ENCODE data around the gene STRAP.
A peak's percentile ranks its signal among the peaks of the same experiment; 100 is the strongest.
"Not testable (repeated sequence)": the region's sequence is repeated elsewhere in the genome, so short reads cannot be mapped to it uniquely, and the experiment has no call there.

STRAP gene

GRCh38 chr12:15873556-15873955 lies 8.6 kb upstream of the STRAP start:
- DNase-seq: no peak

- not testable (repeated sequence) for DNase-seq
These were observed 7.5 kb upstream of the STRAP start for GRCh38 chr12:15874556-15875145.

DNA sequence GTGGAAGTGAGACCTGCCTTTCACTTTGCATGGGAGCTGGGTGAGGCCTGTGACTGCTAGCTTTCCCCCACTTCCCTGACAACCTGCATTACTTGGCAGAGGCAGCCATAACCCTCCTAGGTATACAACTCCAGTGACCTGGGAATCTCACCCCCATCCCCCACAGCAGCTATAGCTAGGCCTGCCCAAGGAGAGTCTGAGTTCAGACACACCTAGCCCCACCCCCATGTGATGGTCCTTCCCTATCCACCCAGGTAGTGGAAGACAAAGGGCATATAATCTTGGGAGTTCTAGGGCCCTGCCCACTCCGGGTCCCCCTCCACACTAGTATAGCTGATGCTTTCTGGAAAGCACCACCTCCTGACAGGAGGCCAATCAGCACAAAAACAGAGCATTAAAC lies 6.3 kb upstream of the STRAP start:
- DNase-seq: no peak

GRCh38 chr12:15879413-15879812 lies 2.8 kb upstream of the STRAP start:
- DNase-seq: no peak

DNA sequence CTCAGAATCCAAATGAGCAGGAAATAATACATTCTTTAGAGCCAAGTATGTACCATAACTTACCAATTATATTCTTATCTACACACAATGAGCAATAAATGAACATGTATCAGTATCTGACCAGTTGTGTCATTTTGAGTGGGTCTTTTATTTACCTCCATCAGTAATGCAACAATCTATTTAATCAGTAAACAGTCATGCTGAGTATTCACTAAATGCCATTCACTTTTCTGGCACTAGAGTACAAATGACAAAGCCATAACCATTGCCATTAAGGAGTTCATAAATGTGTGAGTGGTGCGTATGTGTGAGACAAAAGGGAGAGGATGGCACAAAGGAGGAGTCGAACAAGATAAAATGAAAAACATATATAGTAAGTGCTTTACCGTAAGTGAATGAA lies 1.5 kb upstream of the STRAP start:
- no peak for DNase-seq

DNA sequence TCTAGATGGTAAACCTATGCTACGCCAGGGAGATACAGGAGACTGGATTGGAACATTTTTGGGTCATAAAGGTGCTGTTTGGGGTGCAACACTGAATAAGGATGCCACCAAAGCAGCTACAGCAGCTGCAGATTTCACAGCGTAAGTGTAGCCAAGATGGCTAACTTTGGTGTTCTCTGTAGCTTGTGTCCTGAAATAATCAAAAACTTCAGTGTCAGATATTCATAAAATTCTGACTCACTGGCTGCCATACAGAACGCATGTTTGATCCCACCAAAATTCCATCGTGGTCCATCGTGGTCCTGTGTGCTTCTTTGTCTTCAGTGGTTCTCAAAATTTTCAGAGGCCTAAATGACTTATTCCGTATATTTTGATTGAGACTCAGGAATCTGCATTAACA lies 1.3 kb downstream of the STRAP start:
- peak; percentile 41 for DNase-seq

DNA sequence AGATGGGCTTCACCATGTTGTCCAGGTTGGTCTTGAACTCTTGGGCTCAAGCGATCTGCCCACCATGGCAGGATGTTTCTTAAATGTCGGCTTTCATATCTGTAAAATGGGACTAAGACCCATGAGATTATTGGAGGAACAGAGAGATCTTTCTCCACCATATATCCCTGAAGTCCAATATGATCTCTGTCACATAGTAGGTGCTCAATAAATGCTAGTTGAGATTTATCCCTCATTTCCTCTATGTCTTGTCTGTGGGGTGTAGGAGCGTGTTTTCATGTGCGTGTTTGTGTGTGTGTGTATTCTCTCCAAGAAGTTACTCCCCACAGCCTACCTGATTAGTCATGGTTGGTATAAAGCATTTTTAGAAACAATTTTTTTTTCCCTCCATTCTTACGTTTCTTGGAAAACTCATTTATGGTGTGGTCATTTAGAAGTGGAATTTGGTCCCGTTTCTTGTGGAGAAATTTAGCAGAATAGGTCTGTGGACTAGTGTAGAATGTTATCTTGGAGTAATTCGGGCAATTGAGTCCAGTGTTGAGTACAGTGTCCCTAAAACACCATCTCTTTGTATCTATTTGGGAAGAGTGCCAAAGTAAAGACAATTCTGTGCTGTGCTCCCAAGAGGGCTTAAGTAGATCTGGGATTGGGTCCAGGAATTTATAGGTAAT lies 4.3 kb downstream of the STRAP start:
- no peak for DNase-seq

DNA sequence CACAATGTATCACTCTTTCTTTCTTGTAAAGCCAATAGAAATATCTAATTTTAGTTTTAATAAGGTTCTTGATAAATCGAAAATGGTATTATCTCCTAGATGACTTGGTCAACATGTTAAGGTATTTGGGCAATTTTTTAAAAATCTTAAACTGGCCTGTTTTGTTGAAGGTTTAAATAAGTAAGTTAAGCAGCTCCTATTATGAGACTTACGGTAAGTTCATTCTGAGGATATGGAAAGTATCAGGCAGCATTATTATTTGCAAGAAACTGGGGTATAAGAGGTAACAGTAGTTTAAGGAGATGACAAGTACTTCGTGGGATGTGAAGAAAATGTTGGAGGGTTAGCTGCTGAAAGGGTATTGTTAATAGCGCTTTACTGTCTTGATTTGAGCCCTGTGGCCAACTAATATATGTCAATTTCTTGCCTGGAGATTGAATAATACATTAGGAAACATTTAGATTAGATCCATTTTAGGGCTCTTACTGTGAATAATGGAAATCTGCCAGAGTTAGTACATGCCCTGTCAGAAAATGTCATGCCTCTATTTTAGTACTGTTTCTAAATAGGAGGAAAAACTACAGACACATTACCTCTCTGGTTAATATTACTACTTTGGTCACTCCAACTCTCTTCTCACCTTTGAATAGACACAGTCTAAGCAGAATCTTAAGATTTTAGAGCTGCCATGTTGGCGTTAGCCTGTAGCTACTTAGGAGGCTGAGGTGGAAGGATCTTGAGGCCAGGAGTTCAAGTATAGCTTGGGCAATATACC lies 5.0 kb downstream of the STRAP start:
- DNase-seq: no peak

DNA sequence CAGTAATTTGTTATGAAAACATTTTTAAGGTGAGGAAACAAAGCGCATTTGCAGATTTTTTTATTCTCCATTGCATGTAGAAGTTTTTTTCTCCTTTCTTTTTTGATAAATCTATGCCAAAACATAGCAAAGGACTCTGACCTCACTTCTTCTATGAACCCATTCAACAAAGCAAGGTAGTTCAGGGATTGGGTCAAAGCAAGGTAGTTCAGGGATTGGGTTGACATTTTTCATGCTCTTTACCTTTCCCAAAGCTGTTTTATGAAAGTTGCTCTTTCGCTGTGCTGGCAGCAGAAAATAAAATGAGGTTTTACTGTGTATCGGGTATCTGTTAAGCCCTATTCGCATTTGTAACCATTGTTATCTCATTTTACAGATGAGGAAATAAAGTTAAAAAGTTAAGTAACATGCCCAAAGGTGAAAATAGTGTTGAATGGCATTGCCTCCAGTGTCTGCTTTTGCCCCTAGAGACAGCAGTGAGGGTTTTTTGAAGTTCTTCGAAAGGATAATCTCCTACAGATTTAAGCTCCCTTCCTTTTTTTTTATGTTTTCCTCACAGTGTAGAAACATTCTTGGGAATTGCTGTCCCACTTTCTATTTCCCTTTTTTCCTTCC lies 10.6 kb downstream of the STRAP start:
- DNase-seq: no peak

DNA sequence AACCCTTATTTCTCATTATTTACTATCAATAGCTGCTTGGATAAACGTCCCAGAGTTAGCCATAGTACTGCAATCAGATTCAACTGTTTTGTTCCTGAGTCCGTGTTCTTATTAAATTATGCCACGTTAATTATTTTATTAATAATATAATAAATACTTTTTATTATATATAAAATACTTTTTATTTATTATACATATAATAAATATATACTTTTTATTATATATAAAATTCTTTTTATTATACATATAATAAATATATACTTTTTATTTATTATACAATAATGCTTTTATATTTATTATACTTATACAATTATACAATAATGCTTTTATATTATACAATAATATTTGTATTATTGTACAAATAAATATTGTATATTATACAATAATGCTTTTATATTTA lies 11.1 kb downstream of the STRAP start:
- DNase-seq: no peak

DNA sequence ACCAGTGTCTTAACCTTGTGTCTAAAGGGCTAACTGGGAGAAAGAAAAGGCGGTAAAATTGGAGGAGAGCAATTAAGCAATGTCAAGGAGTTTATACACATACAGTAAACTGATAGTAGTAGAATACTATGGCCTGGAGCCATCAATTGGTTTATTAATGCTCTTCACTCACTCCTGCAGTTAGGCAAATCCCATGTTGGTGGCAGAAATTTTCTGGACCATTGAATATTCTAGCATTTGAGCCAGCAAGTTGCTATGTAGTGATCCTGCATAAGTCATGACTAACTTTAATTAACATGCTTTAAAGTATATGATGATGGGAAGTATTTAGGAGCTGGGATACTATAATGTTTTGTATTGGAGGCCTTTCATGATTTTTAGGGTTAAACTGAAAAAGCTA lies 14.7 kb downstream of the STRAP start:
- no peak for DNase-seq

DNA sequence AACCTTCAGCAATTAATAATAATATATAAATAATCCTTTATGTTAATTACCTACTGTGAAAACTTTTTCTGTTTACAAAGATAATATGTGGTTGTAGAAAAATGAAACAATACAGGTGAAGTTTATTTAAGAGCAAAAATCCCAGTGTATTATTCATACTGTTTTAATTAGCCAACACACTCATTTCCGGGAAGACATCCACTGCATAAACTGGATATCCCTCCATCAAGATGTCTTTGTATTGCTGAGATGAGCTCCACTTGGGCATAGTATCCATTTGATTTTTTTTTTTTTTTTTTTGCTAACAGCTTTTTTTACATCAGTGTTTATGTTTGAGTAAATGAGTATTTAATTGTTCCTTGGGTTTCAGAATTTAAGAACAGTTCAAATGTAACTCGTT lies 15.2 kb downstream of the STRAP start:
- no peak for DNase-seq

DNA sequence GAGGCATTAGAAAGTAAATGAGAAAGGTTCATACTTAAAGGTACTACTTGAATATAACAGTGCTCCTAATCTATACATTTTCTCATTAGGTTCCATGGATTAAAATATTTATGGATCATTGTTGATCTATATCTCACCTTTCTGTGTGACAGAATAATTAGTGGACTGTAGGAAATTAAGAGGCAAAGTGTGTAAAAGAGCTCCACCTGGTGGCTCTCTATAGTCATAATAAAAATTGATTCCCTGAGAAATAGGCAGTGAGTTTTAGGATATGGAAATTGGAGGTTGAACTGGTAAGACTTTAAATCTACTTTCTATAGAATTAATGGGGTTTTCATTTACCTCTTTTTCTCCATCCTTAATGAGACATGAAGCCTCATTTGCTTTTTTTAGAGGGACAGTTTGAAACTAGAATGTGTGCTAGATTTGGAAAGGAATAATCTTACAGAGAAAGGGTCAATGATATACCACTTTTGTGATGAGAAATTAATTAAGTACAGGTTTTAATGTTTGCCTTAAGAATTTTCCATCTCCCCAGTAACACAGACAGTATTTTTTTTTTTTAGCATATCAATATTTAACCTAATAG lies 17.2 kb downstream of the STRAP start:
- DNase-seq: peak; percentile 65

DNA sequence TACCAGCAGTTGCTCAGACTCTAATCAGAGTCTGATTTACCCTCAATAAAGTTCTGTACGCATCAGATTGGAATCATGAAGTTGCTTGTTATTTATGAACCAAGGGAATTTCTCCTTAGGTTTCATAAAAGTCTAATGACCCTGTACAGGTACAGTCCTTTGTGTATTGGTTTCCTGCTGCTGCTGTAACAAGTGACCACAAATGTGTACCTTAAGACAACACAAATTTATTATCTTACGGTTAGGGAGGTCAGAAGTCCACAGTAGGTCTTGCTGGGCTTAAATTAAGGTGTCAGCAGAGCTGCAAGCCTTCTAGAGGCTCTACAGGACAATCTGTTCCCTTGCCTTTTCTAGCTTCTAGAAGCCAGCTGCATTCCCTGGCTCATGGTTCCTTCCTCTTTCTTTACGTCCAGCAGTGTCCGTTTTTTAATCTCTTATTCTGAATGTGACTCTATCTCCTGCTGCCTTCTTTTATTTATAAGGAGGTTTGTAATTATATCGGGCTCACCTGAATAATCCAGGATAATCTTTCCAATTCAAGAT lies 22.3 kb downstream of the STRAP start:
- DNase-seq: no peak

DNA sequence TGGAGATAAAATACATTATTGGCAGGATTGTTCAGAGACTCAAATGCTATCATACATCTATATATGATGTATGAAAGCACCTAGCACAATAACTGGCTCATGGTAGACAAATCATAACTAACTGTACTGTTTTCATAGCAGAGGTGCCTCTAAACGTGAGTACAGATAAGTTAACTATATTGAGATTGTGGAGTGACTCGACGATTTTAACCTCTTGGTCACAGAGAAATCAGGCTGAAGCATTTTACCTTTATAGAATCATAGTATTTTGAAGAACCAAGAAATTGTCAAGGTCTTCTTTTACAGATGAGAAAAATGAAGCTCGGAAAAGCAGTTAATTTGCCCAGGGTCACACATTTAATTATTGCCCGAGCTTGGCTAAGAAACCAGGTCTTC lies 28.3 kb downstream of the STRAP start:
- no peak for DNase-seq

GRCh38 chr12:15910864-15911721 lies 28.9 kb downstream of the STRAP start, which contains the start of gene DERA:
DERA (plus strand) TSS chr12:15911332; CDS start chr12:15911384, 52 bp downstream.
- DNase-seq: peak; percentile 92

DNA sequence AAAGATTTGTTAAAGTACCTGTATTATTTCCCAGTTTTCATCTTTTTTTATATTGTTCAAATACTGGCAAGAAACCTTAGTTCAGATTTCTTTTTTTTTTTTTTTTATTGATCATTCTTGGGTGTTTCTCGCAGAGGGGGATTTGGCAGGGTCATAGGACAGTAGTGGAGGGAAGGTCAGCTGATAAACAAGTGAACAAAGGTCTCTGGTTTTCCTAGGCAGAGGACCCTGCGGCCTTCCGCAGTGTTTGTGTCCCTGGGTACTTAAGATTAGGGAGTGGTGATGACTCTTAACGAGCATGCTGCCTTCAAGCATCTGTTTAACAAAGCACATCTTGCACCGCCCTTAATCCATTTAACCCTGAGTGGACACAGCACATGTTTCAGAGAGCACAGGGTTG lies 29.7 kb downstream of the STRAP start:
- not testable (repeated sequence) for DNase-seq

- not testable (repeated sequence) for DNase-seq
These were observed 31.9 kb downstream of the STRAP start for GRCh38 chr12:15914131-15914530.

GRCh38 chr12:15918066-15918465 lies 35.9 kb downstream of the STRAP start:
- no peak for DNase-seq

GRCh38 chr12:15919418-15919817 lies 37.2 kb downstream of the STRAP start:
- no peak for DNase-seq

- DNase-seq: no peak
These were observed 42.8 kb downstream of the STRAP start for GRCh38 chr12:15924956-15925355.

DNA sequence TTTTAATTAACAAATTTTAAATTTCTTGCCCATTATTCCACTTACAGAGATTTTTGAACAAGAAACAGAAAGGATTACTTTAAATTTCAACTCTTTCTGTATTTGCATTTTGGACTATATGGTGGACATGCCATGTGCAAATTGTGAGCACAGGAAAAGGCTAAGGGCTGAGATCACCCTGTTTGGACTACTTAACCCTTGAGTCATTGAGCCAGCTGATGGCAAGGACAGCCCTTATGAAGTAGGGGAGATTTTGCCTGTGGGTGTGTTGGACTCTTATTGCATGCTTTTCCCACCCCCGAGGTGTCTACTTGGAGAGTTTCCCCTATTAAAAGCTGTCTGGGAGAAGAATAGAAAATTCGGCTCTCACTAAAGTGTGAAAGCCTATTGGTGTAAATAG lies 46.2 kb downstream of the STRAP start:
- no peak for DNase-seq
